ENCODE results near the gene FAM13C.

FAM13C gene

DNA sequence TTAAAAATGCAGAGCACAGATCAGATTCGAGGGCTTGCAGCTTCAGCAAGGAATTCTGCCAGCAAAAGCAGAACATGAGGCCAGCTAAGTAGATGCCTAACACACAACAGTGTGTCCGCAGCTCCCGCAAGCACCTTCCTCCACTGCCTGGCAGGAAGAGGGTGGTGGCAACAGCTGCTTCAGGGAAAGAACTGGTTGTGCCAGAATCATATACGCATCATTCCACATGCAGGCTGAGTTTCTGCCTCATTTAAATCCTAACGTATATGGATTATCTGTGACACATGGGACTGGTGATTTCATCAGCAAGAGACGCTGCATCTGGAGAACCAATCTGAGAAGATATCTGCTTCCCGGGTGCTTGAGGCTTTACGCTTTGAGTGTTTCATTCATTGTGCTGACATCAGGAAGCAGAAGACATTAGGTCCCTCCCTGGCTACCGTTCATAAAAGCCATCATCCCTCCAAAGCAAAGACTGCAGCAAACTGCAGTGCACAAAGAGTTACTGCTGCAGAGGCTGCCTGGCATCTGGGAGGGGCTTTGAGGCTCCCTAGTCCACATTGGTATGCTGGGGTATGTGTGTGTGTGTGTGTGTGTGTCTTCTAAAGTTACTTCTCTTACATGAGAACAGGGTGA lies 78.8 kb downstream of the FAM13C start:
- DNase-seq (ENCODE audit: insufficient read length, low spot score) = no peak
- FAIRE-seq = no peak

DNA sequence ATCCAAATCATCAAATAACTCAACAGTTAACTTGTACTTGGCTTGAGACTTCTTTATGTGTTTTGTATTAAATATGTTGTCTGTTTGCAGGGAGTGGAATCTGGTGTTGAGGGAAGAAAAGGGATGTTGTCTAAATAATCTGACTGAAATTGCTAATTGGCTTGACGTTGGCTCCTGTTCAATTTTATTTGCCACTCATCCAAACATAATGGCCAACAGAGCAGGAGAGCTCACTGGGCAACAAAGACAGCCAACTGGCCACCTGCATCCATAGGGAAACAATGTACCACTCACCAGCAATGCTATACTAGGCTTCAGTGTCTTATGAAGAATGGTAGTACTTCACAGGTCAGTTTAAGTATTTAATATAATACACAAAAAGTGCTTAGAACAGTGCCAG lies 80.5 kb downstream of the FAM13C start:
- no peak for FAIRE-seq
- DNase-seq (ENCODE audit: insufficient read length, low spot score) = no peak

DNA sequence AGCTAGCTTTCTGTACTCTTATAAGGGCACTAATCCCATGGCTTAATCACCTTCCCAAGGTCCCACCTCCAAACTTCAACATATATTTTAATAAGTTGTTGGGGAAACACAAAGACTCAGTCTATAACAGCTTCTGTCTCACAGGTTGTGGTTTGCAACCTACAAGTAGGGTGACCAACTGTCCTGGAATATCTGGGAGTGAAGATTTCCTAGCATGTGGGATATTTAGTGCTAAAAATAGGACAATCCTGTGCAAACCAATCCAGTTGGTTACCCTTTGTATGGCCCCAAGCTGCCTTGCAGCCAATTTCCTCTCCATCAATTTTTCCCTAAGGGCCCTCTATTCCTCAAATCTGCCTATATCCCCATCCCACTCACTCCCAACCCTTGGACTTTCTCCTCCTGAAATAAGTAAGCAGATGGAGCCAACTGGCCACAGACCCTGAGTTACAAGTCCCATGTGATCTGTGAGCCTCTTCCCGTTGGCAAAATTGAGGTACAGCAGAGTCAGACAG lies 82.3 kb downstream of the FAM13C start:
- no peak for FAIRE-seq
- no peak for DNase-seq (ENCODE audit: insufficient read length, low spot score)

DNA sequence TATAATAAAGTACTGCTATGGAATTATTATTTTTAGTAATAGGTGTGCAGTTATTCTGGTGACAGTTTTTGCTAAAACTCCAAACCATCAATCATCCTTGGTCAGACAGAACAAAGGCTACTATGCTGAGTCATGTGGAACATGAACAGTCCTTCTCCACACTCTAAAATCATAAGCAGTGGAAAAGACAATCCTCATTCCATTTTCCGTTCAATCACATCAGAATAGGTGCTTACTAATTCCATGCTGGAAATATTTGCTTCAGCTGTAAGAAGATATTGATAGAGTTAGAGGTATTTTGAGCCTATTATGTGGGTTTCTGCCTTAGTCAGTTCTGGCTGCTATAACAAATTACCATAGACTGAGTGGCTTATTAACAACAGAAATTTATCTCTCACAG lies 82.9 kb downstream of the FAM13C start:
- FAIRE-seq (no peak), DNase-seq (ENCODE audit: insufficient read length, low spot score) (no peak)

DNA sequence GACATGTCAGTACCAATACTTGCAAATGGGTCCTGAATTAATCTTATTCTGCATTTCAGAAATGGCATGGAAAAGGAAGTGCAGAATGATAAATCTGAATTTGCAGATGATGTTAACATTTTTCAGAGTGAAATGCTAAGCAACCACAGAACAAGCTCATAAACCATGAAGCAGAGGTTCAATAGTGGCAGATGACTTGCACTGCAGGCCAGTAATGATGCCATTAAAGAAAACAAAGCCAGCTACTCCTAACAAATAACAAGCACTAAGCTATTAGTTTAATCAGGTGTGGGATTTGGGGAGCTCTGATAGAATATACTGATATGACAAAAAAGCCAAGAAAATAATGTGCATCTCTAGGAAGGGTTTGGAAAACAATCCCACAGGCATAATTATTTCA lies 85.4 kb downstream of the FAM13C start:
- DNase-seq (ENCODE audit: insufficient read length, low spot score) (no peak), FAIRE-seq (no peak)

DNA sequence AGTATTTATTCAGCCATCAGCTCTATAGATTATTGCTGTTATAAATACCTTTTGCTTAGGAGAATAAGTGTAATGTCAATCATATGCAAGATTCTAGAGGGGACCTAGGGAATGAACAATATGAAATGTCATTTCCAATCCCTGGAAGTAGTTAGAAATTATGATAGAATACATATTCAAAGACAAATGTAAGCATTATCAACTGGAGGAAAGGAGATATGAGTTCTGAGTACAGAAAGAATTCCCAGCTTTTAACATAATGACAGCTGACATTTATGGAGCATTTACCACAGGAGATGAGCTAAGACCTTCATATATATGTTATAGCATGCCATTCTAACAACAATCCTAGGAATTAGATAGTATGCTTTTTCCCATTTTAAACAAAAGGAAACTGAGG lies 86.2 kb downstream of the FAM13C start:
- DNase-seq (ENCODE audit: insufficient read length, low spot score) (no peak), FAIRE-seq (no peak)

DNA sequence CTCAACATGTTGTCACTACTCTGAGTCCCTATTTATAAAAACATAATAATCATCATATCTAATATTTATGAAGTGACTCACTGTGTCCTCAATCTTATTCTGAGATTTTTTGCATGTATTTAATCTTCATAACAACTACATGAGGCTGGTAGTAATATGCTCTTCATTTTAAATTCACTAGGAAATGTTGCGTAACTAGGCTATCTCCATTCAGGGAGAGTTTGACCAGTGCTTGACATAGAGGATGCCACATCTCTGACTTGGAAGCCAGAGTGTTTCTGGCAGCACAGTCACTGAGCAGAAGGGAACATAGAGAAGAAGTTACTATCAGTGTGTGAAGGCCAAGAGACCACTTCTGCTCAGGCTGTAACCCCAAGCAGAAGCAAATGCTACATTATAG lies 88.9 kb downstream of the FAM13C start:
- no peak for DNase-seq (ENCODE audit: insufficient read length, low spot score)
- no peak for FAIRE-seq

DNA sequence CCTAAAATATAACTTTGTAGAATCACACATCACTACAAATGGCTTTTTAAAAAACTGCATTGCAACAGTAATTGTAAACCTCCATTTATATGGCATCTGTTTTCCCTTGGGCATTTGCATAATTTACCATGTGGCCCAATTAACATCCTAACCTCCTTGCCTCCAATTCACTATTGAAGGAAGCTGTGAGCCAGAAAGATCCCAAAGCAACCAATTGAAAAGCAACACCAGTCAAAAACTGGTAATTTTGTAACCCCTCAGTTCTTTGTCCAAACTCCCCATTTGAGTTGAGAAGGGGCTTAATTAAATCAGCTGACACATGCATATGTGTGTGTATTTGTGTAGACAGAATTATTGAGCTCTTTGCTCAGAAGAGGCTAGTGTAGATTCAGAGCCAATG lies 90.3 kb downstream of the FAM13C start:
- FAIRE-seq = no peak
- no peak for DNase-seq (ENCODE audit: insufficient read length, low spot score)

DNA sequence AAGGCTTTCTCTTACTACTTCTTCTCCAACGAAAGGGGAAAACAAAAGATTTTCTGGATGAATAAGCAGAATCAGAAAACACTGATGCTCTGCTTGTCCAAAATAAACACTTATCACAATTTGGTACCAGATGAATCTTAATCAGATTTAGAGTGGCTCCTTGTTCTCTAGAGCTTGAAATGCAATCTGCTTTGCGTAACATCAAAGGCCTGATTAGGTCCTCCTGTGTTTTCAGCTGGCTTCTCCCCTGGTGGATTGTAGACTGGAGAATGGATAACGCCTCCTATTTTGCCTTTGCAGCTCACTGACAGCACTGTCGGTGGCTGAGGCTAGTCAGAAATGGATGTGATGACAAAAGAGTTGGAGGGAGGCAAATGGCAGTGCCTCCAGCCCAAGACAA lies 91.2 kb downstream of the FAM13C start:
- DNase-seq (ENCODE audit: insufficient read length, low spot score) = no peak
- FAIRE-seq = no peak

DNA sequence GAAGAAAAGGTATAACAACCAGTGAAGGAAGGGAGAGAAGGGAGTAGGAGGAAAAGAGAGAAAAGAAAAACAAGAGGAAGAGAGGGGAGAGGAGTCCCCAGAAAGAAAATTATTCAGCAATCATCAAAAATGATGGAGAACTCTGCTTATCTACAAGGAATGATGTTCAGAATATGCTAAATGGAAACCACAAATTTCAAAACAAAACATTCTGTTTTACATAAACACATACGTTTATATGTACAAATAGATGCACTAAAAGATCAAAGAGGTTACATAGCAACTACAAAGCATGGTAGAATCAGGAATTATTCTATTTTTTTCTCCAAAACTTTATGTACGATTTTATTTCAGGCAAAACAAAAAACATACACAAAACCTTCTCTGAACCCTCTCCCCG lies 91.9 kb downstream of the FAM13C start:
- no peak for DNase-seq (ENCODE audit: insufficient read length, low spot score)
- FAIRE-seq = no peak

DNA sequence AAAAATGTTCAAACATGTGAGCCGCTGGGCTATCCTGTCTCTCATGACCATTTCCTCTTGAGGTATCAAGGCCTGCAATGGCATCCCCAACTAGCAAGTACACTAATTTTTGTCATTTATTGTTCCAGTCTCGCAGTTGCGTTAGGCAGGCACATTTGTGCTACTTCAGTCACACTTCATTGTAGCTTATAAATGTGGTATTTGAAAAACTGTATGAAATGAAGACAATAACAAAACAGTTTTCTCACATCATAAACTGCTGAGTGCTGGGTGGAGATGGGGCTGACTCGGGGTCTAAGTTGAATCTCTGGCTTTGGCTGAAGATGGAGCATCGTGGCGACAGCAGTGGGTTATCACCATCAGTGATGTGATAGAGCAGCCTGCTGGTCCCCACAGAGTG lies 92.7 kb downstream of the FAM13C start:
- DNase-seq (ENCODE audit: insufficient read length, low spot score) (no peak), FAIRE-seq (no peak)

DNA sequence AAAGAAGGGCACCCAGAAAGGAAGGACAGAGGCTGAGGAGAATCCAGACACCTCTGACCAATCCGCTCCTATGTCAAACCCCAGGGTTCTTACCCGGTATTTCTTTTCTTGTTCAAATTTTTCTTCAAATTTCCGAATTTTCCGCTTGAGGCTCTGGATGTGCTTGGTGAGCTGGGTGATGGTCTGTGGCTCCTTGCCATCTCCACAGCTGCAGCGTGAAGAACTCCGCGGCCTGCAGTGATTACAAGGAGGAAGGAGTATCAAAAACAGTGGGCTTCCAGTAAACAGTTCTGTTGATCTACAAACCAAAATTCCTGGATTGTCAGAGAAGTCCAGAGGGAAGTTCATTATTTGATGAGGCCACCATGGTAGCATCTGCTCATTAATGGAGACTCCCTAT lies 93.9 kb downstream of the FAM13C start:
- FAIRE-seq = no peak

DNA sequence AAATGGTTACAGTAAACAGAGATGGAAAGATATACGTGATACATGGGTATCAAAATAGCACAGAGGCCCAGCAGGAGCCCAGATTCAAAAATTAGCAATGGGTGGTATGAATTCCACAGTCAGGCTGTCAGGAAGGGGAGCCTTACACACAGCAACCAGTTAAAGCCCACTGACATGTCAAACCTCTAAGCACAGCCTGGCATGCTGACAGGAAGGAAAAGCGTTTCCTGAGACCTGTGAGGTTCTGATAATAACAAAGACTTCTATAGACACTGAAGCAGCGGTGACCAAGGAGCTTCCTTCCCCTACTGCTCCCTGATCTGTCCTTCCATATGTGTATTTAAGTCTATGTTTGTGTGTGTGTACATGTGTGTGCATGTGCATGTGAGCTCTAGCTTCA lies 96.0 kb downstream of the FAM13C start:
- no peak for FAIRE-seq
- DNase-seq (ENCODE audit: insufficient read length, low spot score) = no peak

More for the DNA sequence above, 93.9 kb downstream of the FAM13C start:
- no peak for DNase-seq (ENCODE audit: insufficient read length, low spot score)

DNA sequence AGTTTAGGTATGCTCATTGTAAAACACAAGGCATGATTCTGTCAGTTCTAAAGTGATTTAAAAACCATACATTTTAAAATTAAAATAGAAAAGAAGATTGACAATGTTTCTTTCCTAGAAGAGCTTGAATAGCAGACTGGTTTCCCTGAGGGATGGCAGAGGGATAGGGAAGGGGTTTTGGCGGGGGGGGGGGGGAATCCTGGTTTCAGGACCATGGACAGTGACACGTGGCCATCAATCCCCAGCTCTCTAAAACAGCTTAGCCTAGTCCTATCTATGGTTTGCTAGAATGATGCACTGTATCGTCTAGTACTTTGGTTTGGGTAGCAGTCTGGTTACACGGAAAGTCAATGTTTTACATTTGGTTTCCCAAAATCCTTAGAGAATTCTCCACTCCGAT lies 97.2 kb downstream of the FAM13C start:
- FAIRE-seq = no peak
- no peak for DNase-seq (ENCODE audit: insufficient read length, low spot score)

DNA sequence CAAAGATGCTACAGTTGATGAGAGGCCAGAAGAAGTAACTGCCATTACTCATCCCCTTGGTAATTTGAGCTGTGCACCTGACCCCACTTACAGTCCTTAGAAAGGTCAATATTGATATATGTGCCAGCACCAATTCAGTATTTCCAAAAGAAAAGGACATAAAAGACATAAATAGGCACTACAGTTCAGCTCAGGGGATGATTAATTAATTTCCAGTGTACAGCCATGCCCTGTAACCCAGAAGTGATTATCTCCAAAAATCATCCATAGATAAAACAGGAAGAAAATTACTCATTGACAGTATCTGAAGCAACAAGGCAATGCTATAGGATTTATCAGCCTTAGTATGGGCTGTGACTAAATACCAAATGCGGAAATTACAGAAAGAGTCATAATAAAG lies 103.5 kb downstream of the FAM13C start:
- FAIRE-seq = no peak
- no peak for DNase-seq (ENCODE audit: insufficient read length, low spot score)

DNA sequence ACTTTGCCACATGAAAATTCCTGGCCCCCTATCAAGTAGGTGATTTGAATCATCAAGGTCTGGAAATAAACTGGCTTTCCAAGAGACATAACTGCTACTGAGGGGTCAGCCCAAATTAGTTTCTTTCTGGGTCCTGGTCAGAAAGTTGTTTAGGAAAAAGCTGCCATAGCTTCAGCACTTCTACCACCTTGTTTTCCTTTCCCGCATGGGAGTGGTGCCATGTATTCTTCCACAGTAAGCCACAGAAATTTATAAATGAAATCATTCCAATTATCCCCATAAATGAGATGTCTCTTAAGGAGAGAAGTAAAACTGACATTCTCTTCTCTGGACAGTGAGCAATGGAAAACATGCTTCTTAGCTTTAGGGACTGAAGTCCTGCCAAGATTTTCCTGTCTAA lies 105.1 kb downstream of the FAM13C start:
- DNase-seq (ENCODE audit: insufficient read length, low spot score) (no peak), FAIRE-seq (no peak)

DNA sequence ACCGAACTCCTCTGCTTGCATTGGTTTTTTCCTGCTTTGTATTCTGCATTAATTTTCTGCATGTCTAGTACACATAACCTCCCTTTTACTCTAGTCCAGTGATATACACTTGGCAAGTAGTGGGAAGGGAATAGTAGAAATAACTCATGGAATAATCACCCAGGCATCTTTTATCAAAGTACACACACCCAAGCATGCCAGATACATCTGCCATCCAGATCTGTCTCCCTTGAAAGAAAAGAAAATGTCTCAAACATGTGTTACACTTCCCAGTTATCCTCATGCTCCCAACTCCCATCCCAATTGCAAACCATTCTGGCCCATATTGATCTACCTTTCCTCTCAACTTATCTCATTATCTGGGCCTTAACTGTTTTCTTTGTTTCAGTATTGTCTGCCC lies 106.9 kb downstream of the FAM13C start:
- DNase-seq (ENCODE audit: insufficient read length, low spot score) (no peak), FAIRE-seq (no peak)

DNA sequence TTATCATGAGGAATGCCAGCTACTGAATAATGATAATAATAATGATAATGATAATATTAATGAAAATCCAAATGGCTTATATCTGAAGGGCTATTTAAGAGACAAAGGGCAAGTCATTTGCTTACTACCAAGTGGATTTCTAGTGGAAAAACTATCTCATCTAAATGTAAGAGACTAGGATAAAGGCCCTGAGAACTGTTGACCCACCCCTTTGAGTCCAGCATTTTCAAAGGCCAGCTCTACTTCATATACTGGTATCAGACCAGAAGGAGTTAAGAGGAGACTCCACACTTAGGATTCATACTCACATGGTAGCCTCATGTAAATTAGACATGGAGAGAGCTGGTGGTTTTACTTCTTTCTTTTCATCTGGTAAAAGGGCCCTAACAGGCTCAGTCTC lies 109.9 kb downstream of the FAM13C start:
- no peak for DNase-seq (ENCODE audit: insufficient read length, low spot score)
- FAIRE-seq = no peak

DNA sequence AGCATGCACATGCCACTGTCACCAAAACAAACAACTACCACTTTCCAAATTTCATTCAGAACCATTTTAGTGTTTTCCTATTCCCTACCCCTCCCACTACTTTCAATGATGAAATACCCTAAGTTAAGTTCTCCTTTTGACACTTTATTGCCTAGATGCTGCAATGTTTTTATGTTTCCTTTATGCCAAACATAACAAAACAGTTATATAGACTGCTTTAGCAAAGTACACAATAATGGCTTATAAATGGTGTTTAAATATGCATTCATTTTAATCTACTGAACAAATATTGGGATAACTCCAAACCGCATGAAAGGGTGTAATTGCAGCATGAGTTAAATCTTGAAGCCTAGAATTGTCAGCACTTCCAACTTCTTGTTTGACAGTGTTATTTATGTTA lies 116.7 kb downstream of the FAM13C start:
- DNase-seq (ENCODE audit: insufficient read length, low spot score) (no peak), FAIRE-seq (no peak)

DNA sequence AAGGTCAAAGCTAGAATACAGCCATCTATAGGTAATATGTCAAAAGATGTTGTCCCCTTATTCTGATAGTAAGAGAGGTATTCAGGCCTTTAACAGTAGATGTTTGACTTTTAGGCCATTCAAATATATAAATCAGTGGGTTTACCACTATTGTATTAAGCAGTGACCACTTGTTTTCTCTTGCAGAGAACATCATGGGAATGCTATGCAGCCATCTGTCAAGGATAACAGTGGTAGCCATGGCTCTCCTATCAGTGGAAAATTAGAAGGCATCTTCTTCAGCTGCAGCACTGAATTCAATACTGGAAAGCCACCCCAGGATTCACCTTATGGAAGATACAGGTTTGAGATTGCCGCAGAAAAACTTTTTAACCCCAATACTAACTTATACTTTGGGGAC lies 117.5 kb downstream of the FAM13C start:
- DNase-seq (ENCODE audit: insufficient read length, low spot score) = no peak
- FAIRE-seq = no peak

DNA sequence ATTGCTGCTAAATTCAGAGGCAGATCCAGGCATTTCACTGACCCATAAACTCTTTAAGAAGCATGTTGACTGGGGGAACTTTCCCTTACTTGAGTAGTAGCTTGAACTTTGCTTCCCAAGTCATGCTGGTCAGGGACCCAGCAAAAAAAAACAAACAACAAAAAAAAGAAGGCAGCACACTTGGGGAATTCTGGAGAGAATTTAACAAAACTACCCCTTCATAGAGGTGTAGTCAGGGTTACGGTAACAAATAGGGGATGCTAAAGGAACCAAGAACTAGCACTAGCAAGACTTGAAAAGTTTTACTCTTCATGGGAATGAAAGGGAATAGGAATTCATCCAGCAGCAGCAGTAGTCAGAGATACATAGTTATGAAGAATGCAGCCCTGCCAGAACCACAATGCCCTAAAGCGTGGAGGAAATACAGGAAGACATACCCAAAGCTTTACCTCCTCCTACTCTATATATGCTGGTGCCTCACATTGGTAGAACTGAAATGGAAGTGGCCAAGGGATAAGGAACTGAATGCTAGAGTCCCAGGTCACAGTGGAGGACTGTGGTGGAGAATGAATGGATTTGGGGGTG lies 118.6 kb downstream of the FAM13C start:
- FAIRE-seq (no peak), DNase-seq (ENCODE audit: insufficient read length, low spot score) (no peak)

DNA sequence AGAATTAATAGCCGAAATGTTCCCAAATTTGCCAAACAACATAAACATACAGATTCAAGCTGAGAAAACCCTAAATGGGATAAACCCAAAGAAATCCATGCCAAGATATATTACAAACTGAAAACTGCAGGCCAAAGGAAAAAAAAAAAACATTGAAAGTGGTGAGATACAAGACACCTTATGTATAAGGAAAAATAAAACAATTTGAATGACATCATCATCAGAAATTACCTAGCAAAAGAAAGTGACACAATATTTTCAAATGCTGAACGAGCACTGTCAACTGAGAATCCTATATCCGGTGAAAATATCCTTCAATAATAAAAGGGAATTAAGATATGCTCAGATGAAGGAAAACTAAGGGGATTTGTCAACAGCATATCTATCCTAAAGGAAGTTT lies 119.4 kb downstream of the FAM13C start:
- FAIRE-seq (no peak), DNase-seq (ENCODE audit: insufficient read length, low spot score) (no peak)

DNA sequence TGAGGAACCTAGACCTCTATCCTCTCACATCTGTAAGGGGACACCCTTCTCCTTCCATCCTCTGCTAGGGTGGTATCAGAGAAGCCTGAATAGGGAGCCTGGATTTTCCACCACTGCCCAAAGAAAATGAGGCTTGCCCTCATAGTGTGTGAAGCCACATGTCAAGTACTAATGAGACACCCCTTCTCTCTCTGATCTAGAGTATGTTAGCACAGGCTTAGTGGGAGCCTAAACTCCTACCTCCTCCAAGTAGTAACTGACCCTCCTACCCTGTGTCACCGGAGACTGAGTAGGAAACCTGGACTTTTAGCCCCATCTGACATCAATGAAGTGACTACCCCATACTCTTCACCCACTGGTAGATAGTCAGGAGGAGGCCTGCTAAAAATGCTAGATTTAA lies 120.3 kb downstream of the FAM13C start:
- no peak for FAIRE-seq

More for the DNA sequence above, 120.3 kb downstream of the FAM13C start:
- no peak for DNase-seq (ENCODE audit: insufficient read length, low spot score)

Data from HTR-8/SVneo (cell line).